Cardiac septum (tissue), 1 donor: Measurements from ENCODE around the gene MPV17L2. TPM values are rescaled to one million over a fixed set of nuclear protein-coding genes. Genes with fewer than 3 reads are reported as not detected.

Source experiments
- DNase-seq: peaks from one replicate; pipeline ENCODE4 v3.0.0-alpha.2; 2020; ENCODE audit warnings: low spot score
- intact Hi-C: fragments of 100-400 bp; cut with DNase I; formaldehyde crosslinking; loops from one replicate; pipeline ENCODE4 v1.14.0; 2022
- total RNA-seq: library from RNA; stranded (reverse); fragmentation: NEBNext Ultra II Directional; extraction: Animal tissue kit (Norgen Biotek cat#: 25700); gene quantifications from one replicate; pipeline ENCODE4 v1.2.1, GENCODE V29; 2021
- donor health status: DM: no; HTN: no; CAD: no.

Gene MPV17L2
- total RNA-seq, 1 donor from 2014 or later, result 14.6 TPM

- DNase-seq, result no peak
- intact Hi-C loops, result no loop called here
Measured at GRCh38 chr19:18176367-18177310, 16.4 kb upstream of the MPV17L2 start.

GRCh38 chr19:18179957-18180356, 13.1 kb upstream of the MPV17L2 start:
- intact Hi-C loops, result no loop called here
- no peak for DNase-seq

GRCh38 chr19:18183529-18183928, 9.5 kb upstream of the MPV17L2 start:
- no peak for DNase-seq
- intact Hi-C loops, result no loop called here

- DNase-seq, result no peak
- intact Hi-C loops, result no loop called here
Measured at GRCh38 chr19:18185538-18185937, 7.5 kb upstream of the MPV17L2 start.

- intact Hi-C loops, result no loop called here
- DNase-seq, result no peak
Measured at GRCh38 chr19:18190278-18190677, 2.7 kb upstream of the MPV17L2 start.

GRCh38 chr19:18191640-18192062, 1.4 kb upstream of the MPV17L2 start:
- DNase-seq, result no peak
- intact Hi-C loops, result no loop called here

GRCh38 chr19:18193388-18194180, 566 bp downstream of the MPV17L2 start:
- intact Hi-C loops, result loop anchor here (1.0 kb wide), 1 partner anchor 10 kb away; no protein-coding TSS in a partner anchor
- no peak for DNase-seq

GRCh38 chr19:18194181-18194530, 1.1 kb downstream of the MPV17L2 start:
- DNase-seq, result no peak
- intact Hi-C loops, result no loop called here

- no peak for DNase-seq
- intact Hi-C loops, result no loop called here
Measured at GRCh38 chr19:18194554-18195238, 1.7 kb downstream of the MPV17L2 start.

- no peak for DNase-seq
- intact Hi-C loops, result no loop called here
Measured at GRCh38 chr19:18196511-18196845, 3.5 kb downstream of the MPV17L2 start.

GRCh38 chr19:18197306-18197705, 4.3 kb downstream of the MPV17L2 start:
- intact Hi-C loops, result no loop called here
- DNase-seq, result no peak

- intact Hi-C loops, result no loop called here
- no peak for DNase-seq
Measured at GRCh38 chr19:18197941-18198340, 4.9 kb downstream of the MPV17L2 start.

GRCh38 chr19:18198374-18198773, 5.4 kb downstream of the MPV17L2 start:
- intact Hi-C loops, result no loop called here
- no peak for DNase-seq

- intact Hi-C loops, result loop anchor here (5.0 to 10.0 kb wide), 2 partner anchors 120 to 212 kb away; partner anchors contain the start of genes LSM4 and SSBP4
Measured at GRCh38 chr19:18202397-18202777, 9.4 kb downstream of the MPV17L2 start.

GRCh38 chr19:18202778-18203407, 9.9 kb downstream of the MPV17L2 start:
- intact Hi-C loops, result loop anchor here (1.0 to 10.0 kb wide), 3 partner anchors 10 to 212 kb away; partner anchors contain the start of genes LSM4, MPV17L2 and SSBP4
- DNase-seq, result no peak

More at GRCh38 chr19:18202397-18202777, 9.4 kb downstream of the MPV17L2 start:
- no peak for DNase-seq

- no peak for DNase-seq
- intact Hi-C loops, result loop anchor here (1.0 to 10.0 kb wide), 3 partner anchors 10 to 211 kb away; partner anchors contain the start of genes LSM4, MPV17L2 and SSBP4
Measured at GRCh38 chr19:18203408-18203862, 10.4 kb downstream of the MPV17L2 start.

- intact Hi-C loops, result loop anchor here (1.0 to 10.0 kb wide), 4 partner anchors 11 to 211 kb away; partner anchors contain the start of genes LSM4, MPV17L2 and SSBP4
- peak; percentile 100 for DNase-seq
Measured at GRCh38 chr19:18203863-18204393, 10.9 kb downstream of the MPV17L2 start, which contains the start of gene RAB3A. Gene RAB3A (minus strand): TSS chr19:18204042. CDS start chr19:18202740, 1,302 bp downstream.

GRCh38 chr19:18204394-18205199, 11.6 kb downstream of the MPV17L2 start:
- DNase-seq, result no peak
- intact Hi-C loops, result loop anchor here (2.0 to 10.0 kb wide), 4 partner anchors 48 to 210 kb away; partner anchors contain the start of genes LSM4 and SSBP4
